HG03280 (cell line): ENCODE measurements around the gene PDZK1IP1.
A peak's percentile ranks its signal among the peaks of the same experiment; 100 is the strongest.
"Not testable (repeated sequence)": the region's sequence is repeated elsewhere in the genome, so short reads cannot be mapped to it uniquely, and the experiment has no call there.

Source experiments
- ATAC-seq: cut with Tn5 transposase; IDR thresholded peaks from one replicate; pipeline ENCODE4 v1.9.1; 2021; ENCODE audit warnings: mild to moderate bottlenecking, moderate library complexity; ENCODE audit not compliant: unreplicated experiment

The PDZK1IP1 gene

DNA sequence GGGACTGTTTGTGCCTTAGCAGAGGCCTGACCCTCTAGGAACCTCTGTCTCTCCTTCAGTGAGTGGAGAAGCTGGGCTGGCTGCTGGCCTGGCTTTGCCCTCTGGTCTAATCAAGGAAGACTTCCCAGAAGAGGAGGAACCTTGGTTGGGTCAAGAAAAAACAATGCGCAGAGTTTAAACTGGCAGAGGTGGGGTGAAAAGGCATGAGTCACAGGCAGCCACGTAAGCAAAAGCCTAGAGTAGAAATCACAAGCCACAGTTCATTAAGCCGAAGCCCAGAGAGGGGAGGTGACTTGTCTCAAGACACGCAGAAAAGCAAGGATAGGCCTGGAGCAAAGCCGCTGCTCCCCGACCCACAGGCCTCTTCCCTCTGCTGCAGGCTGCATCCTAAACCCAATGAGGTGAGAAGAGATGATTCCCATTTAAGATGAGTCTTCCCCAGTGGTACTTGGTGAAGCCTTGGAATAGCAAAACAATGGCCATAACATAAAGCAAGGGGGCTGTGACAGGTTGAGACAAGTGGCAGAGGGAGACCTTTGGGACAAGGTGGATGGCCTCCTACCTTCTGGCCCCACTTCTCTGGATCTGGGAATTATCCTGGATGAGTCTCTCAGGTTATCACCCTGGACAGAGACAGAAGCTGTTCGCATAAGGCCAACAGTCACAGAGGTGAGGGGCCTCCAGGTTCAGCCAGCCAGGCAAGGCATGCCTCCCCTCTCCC lies 7.7 kb downstream of the PDZK1IP1 start:
- no peak for ATAC-seq

DNA sequence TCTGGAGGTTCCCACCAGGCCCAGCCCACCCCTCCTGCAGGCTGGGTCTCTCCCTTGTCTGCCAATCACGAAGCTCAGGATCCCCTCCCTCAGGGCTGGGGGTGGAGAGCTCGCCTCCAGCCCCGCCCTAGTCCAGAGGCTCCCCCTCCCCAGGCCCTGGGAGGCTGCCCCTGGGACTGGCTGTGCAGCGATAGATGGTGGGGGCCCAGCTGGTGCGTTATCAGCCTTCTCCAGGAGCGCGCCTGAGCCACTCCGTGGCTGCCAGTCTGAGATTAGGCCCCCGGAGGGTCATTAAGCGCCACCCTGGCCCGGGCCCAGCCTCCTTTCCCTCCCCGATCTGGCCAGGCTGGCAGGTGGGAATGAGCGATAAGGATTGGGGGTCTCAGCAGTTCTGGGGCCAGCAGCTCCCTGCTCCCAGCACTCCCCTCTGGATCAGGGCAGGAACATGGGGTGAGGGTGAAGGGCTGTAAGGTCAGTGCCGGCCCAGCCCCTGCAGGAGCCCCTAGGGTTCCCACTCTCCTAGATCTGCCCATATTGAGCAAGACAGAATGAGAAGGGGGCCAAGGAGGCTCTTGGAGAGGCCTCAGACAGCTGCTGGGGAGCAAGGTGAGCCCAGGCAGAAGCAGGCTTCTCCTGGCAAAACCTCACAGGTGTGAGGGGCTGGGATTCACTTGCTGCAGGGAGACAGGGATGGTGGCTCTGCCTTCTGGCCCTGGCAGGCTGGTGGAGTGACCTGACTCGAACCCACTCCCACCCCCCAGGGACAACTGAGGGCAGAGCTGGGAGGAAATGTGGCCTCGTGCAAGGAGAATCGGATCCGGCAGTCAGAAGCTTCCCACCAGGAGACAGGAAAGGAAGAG lies 8.5 kb downstream of the PDZK1IP1 start:
- no peak for ATAC-seq

- no peak for ATAC-seq
Observed at GRCh38 chr1:47180603-47181094, 9.2 kb downstream of the PDZK1IP1 start.

- no peak for ATAC-seq
Observed at GRCh38 chr1:47179988-47180563, 9.8 kb downstream of the PDZK1IP1 start.

DNA sequence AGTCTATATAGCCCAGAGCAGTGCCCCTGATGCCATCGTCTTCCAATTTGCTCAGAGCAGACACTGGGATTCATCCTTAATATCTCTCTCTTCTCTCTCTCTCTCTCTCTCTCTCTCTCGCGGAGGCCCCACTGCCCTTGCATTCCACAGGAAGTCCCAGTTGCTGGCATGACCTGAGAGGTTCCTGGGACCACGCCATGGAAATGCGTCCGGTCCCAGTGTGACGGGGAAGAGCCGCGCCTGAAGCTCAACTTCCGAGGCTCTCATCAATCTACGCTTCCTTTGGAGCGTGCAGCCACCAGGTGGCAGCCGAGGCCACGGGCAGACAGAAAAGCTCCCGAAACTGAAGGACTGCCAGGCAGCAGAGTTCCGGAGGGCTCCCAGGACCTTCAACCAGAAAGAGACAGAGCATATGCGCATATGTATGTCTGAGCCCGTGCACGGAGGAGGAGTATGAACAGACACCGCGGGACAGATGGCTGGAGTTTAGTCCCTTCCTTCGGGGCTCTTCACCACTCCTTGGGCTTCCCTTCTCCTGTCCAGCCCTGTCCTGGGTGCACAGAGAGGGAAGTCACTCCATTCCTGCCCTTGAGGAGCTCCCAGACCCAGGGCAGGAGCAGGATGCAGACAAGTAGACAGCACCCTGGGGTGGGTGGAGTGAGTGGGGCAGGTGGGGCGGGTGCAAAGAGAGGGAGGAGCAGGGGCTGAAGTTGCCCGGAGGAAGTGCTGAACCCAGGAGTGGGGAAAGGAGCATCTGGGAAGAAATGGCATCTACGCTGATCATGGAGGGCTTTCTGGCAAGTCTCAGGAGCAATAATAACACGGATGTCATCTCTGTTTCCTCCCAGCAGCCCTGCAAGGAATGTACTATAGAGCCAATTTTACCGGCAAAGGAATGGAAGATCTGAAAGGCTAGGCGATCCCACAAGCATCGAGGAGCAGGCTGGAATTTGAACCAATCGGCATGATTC lies 10.5 kb downstream of the PDZK1IP1 start:
- peak; percentile 84 for ATAC-seq

DNA sequence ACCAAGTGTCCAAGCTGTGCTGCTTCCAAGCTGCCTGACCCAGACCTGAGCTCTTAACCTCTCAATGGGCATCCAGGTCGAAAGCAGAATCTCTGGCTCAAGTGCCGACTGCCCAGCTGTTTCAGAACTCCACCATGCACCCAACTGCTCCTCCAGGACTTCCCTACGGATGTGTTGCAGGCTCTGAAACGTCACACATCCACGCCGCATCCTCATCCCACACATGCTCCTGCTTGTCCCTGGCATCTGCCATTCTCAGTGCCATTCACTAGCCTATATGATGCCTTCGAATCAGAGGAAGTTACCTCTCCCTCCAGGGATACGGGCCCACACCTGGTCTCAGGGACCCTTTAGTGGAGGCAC lies 11.2 kb downstream of the PDZK1IP1 start:
- no peak for ATAC-seq

GRCh38 chr1:47178020-47178419 lies 11.8 kb downstream of the PDZK1IP1 start:
- ATAC-seq, result no peak

GRCh38 chr1:47175227-47175934 lies 14.5 kb downstream of the PDZK1IP1 start:
- ATAC-seq, result peak; percentile 45

DNA sequence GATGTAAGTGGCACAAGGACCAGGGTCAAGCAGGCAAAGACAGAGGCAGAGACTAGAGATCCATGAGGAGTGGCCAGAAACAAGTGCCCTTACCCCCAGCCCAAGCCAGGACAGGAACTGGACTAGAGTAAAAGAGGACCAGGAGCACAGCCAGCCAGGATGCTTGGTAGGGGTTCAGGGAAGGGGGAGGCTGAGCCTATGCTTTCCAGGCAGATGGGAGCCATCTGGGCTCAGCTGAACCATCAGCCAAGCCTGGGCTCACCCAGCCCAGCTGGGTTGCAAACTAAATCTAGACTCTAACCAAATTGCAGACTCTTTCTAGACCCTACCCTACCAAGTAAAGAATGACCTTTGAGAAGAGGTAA lies 15.2 kb downstream of the PDZK1IP1 start:
- no peak for ATAC-seq

- ATAC-seq, result no peak
Observed at GRCh38 chr1:47172782-47173181, 17.1 kb downstream of the PDZK1IP1 start.

DNA sequence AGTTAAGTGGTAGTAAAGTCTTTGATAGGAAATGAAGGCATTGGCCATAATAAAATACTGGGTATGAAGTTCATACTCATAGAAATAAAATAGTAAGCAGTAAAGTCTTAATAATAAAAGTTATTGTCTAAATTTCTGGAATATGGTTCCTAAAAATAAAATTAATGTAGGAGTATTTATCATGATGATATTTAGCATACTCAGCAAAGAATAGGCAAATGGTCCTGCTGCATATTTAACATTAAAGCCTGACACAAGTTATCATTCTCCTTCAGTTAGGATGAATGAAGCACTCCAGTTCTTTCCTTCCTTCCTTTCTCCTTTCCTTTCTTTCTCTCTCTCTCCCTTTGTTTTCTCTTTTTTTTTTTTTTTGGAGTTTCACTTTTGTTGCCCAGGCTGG lies 25.3 kb downstream of the PDZK1IP1 start:
- no peak for ATAC-seq

DNA sequence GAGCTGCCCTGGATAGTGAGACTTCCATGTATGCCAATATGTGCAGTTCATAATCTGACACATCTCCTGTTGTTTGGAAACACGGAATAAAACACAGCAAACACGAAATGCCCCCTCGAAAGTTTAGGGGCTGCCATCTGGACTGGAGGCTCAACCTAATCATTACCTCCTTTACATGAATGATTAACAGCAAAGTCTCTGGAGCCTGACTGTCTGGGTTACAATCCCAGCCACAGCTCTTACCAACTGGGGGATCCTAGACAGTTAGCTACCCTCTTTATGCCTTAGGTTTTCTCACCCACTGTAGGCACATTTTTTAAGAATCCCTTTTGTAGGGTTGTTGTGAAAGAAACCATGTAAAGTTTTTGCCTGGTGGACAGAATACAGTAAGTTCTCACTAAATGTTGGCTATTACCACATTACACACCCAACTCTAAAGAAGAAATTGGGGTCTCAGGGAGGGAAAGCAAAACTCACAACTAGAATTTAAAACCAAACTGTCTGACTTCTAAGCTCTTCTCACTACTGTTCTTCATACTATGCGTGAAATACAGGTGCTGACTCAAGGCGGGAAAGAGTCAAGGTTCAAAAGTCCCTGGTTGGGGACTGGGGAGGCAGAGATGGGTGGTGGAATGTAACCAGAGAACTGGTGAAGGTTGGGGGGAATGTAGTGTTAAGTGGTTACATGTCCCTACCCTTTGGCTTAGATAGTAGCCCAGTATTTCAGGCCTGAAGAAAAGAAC lies 28.4 kb downstream of the PDZK1IP1 start:
- ATAC-seq, result no peak

DNA sequence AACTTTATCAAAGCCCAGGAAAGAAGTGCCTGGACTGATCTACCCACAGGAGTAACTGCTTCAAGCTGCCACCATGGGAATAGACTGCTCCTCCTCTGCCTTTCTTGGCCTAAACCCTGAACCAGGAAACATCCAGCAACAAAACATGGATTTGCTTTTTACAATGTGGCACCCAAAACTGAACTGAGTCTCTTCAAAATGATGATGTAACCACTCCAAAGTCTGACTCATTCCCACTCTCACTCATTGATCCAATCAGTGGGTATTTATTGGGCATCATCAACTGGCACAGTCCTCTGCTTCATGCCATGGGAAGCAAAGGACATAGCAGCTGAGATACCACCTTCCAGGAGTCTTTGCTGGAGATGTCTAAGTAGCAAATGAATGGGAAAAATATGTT lies 29.1 kb downstream of the PDZK1IP1 start:
- no peak for ATAC-seq

- not testable (repeated sequence) for ATAC-seq
Observed at GRCh38 chr1:47157957-47158356, 31.9 kb downstream of the PDZK1IP1 start.

DNA sequence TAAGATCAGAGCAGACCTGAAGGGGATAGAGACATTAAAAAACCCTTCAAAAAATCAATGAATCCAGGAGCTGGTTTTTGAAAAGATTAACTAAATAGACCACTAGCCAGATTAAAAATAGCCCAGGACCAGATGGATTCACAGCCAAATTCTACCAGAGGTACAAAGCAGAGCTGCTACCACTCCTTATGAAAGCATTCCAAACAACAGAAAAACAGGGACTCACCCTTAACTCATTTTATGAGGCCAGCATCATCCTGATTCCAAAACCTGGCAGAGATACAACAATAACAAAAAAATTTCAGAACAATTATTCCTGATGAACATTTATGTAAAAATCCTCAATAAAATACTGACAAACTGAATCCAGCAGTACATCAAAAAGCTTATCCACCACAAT lies 33.4 kb downstream of the PDZK1IP1 start:
- not testable (repeated sequence) for ATAC-seq

GRCh38 chr1:47149162-47149561 lies 40.7 kb downstream of the PDZK1IP1 start:
- not testable (repeated sequence) for ATAC-seq

DNA sequence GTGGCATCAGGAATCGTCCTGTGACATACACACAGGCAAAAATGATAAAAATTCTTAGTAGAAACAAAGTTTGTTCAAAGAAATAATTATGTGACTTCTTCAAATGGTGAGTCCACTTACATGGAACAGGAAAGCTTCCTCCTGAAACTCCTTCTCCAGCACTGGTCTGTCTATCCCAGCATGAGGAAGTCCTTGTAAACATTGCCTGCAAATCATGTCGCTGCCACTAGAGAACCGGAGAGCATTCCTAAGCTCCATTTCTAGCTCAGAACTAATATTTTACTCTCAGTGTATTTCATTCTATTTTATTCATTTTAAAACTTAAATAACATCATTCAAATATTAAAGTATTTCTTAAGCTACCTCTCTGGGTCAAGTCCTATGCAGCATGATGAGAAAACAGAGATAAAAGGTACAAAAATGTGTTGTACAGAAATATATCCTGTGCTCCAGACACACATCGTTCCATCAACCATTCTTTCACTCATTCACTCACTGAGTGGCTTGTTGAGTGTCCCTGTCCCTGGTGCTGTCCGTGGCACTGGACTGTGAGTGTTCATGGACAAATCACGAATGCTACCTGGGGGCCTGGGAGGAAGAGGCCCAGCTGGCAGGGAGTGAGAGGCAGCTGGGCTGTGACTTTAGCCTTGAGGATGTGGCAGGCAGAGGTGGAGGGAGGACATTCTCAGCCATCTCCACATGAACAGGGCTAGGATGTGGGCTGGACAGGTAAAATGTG lies 42.6 kb downstream of the PDZK1IP1 start:
- no peak for ATAC-seq

GRCh38 chr1:47146495-47146894 lies 43.3 kb downstream of the PDZK1IP1 start:
- not testable (repeated sequence) for ATAC-seq

DNA sequence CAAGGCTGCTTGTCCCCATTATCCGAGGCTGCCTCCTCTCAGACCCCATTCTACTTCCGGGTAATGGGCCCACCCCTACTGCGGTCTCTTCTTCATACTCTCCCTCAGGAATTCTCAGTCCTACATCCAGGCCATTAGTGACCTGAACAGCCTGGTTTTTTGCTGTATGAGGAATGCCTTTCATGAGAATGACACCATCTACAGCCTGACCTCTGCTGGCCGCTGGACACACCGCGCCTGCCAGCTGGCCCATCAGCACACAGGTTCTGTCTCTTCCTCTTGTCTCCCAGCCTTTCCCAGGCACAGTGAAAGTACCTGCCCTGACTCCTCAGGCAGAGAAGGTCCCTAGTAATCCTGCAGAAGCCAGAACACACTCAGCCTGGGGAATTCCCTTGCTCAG lies 46.2 kb downstream of the PDZK1IP1 start:
- not testable (repeated sequence) for ATAC-seq
